ENCODE results near the gene KIF12.

GRCh38 chr9:114096866-114097612 lies 2.1 kb downstream of the KIF12 start:
- TF ChIP-seq, protein P1, sequence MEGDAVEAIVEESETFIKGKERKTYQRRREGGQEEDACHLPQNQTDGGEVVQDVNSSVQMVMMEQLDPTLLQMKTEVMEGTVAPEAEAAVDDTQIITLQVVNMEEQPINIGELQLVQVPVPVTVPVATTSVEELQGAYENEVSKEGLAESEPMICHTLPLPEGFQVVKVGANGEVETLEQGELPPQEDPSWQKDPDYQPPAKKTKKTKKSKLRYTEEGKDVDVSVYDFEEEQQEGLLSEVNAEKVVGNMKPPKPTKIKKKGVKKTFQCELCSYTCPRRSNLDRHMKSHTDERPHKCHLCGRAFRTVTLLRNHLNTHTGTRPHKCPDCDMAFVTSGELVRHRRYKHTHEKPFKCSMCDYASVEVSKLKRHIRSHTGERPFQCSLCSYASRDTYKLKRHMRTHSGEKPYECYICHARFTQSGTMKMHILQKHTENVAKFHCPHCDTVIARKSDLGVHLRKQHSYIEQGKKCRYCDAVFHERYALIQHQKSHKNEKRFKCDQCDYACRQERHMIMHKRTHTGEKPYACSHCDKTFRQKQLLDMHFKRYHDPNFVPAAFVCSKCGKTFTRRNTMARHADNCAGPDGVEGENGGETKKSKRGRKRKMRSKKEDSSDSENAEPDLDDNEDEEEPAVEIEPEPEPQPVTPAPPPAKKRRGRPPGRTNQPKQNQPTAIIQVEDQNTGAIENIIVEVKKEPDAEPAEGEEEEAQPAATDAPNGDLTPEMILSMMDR (IDR thresholded peaks at IDR 0.05; ENCODE audit: insufficient read depth, low read depth, low read length) = no peak
- TF ChIP-seq EZH2 (IDR thresholded peaks at IDR 0.05; ENCODE audit: insufficient read depth, low read length) = no peak

All from astrocyte (in vitro differentiated cells and primary cell).